ENCODE measurements around the gene DOK5.

DNA sequence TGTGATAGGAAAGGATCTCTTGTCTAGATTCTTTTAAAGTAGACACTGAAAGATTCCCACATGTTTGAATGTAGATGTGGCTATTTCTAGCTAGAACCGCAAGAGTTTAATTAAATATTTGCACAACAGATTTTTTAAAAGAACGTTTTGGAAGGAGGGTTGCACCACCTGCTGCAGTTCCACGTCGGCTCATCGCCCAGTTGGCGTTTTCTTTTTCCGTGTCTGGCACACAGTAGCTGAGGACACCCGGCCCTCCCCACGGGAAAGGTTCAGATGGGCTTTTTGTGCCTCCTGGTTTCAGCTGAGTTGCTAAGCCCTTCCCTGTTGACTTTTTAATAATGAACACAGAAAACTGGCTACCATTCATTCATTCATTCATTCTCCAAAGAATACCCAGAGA lies 41.8 kb upstream of the DOK5 start:
- TF ChIP-seq, protein P1, sequence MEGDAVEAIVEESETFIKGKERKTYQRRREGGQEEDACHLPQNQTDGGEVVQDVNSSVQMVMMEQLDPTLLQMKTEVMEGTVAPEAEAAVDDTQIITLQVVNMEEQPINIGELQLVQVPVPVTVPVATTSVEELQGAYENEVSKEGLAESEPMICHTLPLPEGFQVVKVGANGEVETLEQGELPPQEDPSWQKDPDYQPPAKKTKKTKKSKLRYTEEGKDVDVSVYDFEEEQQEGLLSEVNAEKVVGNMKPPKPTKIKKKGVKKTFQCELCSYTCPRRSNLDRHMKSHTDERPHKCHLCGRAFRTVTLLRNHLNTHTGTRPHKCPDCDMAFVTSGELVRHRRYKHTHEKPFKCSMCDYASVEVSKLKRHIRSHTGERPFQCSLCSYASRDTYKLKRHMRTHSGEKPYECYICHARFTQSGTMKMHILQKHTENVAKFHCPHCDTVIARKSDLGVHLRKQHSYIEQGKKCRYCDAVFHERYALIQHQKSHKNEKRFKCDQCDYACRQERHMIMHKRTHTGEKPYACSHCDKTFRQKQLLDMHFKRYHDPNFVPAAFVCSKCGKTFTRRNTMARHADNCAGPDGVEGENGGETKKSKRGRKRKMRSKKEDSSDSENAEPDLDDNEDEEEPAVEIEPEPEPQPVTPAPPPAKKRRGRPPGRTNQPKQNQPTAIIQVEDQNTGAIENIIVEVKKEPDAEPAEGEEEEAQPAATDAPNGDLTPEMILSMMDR (IDR thresholded peaks at IDR 0.05): no peak
- TF ChIP-seq POLR2A (IDR thresholded peaks at IDR 0.05): no peak

Measured in adrenal gland (tissue), 5 donors.